ENCODE data around the gene AGBL3. TPM values are rescaled to one million over a fixed set of nuclear protein-coding genes. Genes with fewer than 3 reads are reported as not detected.

Gene AGBL3
- total and polyA plus RNA-seq, 2 experiments from 2014 or later, result 3.2 to 5.6 TPM

- peaks cover 15% of the 10 kb centered on the region; the same call in 1 of the 2 replicates for H3K4me1 ChIP-seq (ENCODE audit: insufficient read depth)
- peaks cover 19% of the 10 kb centered on the region for H3K36me3 ChIP-seq (ENCODE audit: insufficient read depth)
- no peak for ATAC-seq
- H3K27ac ChIP-seq (ENCODE audit: low read depth), result no peak overlapping the region
- DNase-seq (ENCODE audit: low spot score), result no peak
- H3F3A ChIP-seq (replicated peaks; ENCODE audit: low read depth), result no peaks in the 10 kb centered on the region
- Mint-ChIP-seq H3K4me1 (peaks cover 19% of the 10 kb centered on the region), H3K4me3 (no peak overlapping the region), H3K36me3 (ENCODE audit: low read depth) (peaks cover 65% of the 10 kb centered on the region), H3K27ac (no peak overlapping the region), H3K27me3 (ENCODE audit: insufficient read depth, low read depth, poor library complexity) (peaks cover 6% of the 10 kb centered on the region), H3K9me3 (peaks cover 33% of the 10 kb centered on the region)
- no peaks in the 10 kb centered on the region for H4K20me1 ChIP-seq (replicated peaks; ENCODE audit: insufficient read depth)
- no peaks in the 10 kb centered on the region for H3K9me2 ChIP-seq (ENCODE audit: insufficient read depth)
- H2AFZ ChIP-seq, result no peak overlapping the region
- H3K27me3 ChIP-seq (ENCODE audit: insufficient read depth), result no peaks in the 10 kb centered on the region
- H3K4me2 ChIP-seq, result no peak overlapping the region
- no peaks in the 10 kb centered on the region for H3K79me2 ChIP-seq (replicated peaks; ENCODE audit: insufficient read depth)
- H3K4me3 ChIP-seq, result no peak overlapping the region
- no peak for TF ChIP-seq STAT1 (IDR thresholded peaks at IDR 0.05; ENCODE audit: unreplicated experiment)
- no peak for TF ChIP-seq CREB1 (CRISPR knock-in tag; IDR thresholded peaks at IDR 0.05; ENCODE audit: low read depth)
- no peak for TF ChIP-seq EZH2phosphoT487 (IDR thresholded peaks at IDR 0.05; ENCODE audit: unreplicated experiment)
- no peak for TF ChIP-seq EZH2 (IDR thresholded peaks at IDR 0.05; ENCODE audit: low read depth, unreplicated experiment)
- no peak for TF ChIP-seq ZNF462 (CRISPR knock-in tag; IDR thresholded peaks at IDR 0.05)
These were observed 195.1 kb downstream of the AGBL3 start for GRCh38 chr7:135181261-135181928.
